Subcutaneous adipose tissue (tissue), 4 donors: Measurements from ENCODE around the gene CDH16. TPM values are rescaled to one million over a fixed set of nuclear protein-coding genes. Genes with fewer than 3 reads are reported as not detected.

Source experiments
- total RNA-seq, 4 donors: library from RNA; depleted of rRNA; stranded (reverse); fragments of >200 nt; gene quantifications; one replicate each; pipeline ENCODE4 v1.1.0, GENCODE V29; 2016
- TF ChIP-seq, protein P1 (sequence below): fragments of 450-650 bp; IDR thresholded peaks from one replicate; pipeline ENCODE4 v1.5.1; 2016; ENCODE audit warnings: low read depth, mild to moderate bottlenecking, control low read depth, antibody characterized with exemption, moderate library complexity

The CDH16 gene
- total RNA-seq, 4 donors from 2014 or later, result not detected

DNA sequence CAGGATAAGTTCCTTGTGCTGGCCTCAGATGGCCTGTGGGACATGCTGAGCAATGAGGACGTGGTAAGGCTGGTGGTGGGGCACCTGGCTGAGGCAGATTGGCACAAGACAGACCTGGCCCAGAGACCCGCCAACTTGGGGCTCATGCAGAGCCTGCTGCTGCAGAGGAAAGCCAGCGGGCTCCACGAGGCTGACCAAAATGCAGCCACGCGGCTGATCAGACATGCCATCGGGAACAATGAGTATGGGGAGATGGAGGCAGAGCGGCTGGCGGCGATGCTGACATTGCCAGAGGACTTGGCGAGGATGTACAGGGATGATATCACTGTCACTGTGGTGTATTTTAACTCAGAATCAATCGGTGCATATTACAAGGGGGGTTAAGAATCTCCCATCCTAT, 33.2 kb downstream of the CDH16 start:
- TF ChIP-seq, protein P1, sequence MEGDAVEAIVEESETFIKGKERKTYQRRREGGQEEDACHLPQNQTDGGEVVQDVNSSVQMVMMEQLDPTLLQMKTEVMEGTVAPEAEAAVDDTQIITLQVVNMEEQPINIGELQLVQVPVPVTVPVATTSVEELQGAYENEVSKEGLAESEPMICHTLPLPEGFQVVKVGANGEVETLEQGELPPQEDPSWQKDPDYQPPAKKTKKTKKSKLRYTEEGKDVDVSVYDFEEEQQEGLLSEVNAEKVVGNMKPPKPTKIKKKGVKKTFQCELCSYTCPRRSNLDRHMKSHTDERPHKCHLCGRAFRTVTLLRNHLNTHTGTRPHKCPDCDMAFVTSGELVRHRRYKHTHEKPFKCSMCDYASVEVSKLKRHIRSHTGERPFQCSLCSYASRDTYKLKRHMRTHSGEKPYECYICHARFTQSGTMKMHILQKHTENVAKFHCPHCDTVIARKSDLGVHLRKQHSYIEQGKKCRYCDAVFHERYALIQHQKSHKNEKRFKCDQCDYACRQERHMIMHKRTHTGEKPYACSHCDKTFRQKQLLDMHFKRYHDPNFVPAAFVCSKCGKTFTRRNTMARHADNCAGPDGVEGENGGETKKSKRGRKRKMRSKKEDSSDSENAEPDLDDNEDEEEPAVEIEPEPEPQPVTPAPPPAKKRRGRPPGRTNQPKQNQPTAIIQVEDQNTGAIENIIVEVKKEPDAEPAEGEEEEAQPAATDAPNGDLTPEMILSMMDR, result no peak

DNA sequence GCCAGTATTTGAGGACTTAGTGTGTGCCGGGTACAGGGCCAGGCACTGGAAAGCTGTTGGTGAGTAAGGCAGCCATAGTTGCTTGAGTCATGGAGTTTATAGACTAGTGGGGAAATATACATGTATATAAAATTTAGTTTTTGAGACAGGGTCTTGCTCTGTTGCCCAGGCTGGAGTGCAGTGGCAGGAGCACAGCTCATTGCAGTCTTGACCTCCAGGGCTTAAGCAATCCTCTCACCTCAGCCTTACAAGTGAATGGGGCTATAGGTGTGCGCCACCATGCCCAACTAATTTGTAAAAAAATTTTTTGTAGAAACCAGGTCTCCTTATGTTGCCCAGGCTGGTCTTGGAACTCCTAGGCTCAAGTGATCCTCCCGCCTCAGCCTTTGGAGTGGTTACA, 36.0 kb downstream of the CDH16 start:
- TF ChIP-seq, protein P1, result no peak

DNA sequence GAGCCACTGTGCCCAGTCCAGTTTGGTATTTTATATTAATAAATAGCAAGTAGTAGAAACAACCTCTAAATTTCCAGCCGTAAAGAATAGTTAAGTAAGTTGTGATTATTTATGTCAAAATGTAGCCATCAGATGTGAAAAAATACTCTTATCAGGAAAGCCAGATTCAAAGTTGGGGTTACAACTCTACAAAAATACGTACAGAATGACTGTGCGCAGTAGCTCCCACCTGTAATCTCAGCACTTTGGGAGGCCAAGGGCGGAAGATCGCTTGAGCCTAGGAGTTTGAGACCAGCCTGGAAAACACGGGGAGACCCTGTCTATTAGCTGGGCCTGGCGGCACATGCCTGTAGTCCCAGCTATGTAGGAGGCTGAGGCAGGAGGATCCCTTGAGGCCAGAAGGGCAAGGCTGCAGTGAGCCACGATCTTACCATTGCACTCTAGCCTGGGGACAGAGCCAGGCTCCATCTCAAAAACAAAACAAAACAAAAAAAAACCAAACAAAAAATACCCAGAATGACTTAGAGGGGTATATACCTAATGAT, 36.6 kb downstream of the CDH16 start:
- TF ChIP-seq, protein P1, result no peak

DNA sequence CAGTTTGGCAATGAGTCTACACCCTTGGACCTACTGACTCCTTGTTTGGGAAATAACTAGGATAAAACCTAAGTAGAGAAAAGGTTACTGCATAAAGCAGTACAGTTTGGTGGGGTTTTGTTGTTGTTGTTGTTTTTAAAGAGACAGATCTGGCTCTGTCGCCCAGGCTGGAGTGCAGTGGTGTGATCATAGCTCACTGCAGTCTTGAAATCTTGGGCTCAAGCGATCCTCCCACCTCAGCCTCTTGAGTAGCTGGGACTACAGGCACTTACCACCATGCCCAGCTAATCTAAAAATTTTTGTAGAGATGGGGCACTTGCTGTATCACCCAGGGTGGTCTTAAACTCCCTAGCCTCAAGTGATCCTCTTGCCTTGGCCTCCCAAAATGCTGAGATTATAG, 37.1 kb downstream of the CDH16 start:
- TF ChIP-seq, protein P1, result no peak

DNA sequence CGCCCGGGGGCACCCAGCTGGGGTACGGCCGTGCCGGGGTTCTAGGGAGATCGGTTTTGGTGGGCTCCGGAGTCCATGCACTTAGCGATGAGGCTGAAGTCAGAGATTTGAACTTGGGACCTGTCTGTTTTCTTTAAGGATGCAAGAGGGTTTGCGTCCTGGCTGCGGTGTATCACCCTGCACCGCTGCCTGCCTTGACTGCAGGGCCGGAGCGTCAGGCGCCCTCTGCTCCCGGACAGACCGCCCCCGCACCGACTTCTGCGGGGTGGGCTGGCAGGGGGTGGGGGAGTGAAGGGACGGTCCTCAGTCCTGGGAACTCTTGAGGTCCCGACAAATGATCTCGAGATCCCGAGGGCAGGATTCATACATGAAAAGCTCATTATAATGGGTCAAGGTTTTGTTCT, 37.7 kb downstream of the CDH16 start:
- TF ChIP-seq, protein P1, result no peak

DNA sequence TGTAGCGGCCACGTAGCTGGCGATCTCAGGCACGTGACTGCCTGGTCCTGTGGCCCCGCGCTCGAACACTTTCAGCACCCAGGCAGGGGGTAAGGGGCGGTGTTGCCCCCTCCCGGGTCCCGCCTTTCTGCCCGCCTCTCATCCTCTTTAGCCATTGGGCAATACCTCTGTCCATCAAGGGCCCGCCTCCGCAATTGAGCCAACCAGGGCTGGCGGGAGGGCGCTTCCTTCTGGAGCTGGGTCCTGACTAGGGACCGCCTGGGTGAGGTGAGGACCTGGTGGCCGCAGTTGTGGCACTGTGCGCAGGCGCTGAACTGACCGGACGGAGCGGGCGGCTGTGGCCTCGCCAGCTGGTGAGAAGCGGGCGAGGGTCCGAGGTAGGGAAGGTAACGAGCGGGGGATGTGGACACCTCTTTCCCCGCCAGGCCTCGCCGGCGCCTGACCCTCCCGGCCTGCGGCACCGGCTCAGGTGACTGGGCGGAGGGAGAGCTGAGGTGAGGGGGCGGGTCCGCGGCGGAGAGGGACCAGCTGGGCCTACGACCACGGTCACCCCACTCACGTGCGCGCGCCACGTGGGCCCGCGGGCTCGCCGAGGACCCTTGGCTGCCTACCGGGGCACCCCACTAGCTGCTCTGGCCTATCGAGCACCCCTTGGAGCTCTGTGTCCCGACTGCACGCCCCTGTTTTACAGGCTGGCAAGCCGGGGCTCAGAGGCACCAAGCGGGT, 38.2 kb downstream of the CDH16 start, which contains the start of gene PDP2:
PDP2 (plus strand) TSS at position 228 of the 726 bp plus-strand sequence. CDS start 3,770 bp downstream, outside the sequence.
- TF ChIP-seq, protein P1, result no peak

DNA sequence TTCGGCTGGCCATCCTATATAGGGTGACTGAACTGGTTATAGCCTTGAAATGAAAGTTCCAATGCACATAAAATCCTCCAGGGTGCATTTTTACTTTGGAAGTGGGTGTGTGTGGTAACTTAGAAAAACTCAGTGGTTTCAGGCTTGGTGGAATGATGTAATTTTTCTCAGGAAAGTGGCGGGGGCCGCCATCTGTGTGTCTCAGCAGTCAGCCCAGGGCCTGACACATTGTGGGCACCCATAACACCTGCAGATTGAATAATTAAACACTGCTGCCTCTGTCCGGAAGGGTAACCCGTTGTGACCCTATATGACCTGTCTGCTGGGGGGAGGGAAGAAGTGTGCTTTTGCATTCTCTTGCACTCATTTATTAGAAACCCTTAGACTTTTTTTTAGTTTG, 40.6 kb downstream of the CDH16 start:
- TF ChIP-seq, protein P1, result no peak
